HS-27A (cell line): ENCODE measurements around the gene BHLHA15.

Source experiments
- DNase-seq: peaks from one replicate; pipeline ENCODE4 v3.0.0-alpha.2; 2012; ENCODE audit warnings: low read depth, missing footprints

The BHLHA15 gene

GRCh38 chr7:98244871-98245270 is 33.6 kb downstream of the BHLHA15 start:
- DNase-seq, result no peak

- DNase-seq, result no peak
Observed at GRCh38 chr7:98248156-98248555, 36.9 kb downstream of the BHLHA15 start.

- DNase-seq, result no peak
Observed at GRCh38 chr7:98249106-98249505, 37.9 kb downstream of the BHLHA15 start.

- no peak for DNase-seq
Observed at GRCh38 chr7:98250789-98251188, 39.5 kb downstream of the BHLHA15 start.

GRCh38 chr7:98251231-98251600 is 40.0 kb downstream of the BHLHA15 start:
- no peak for DNase-seq

- DNase-seq, result peak; percentile 41
Observed at GRCh38 chr7:98251601-98252424, 40.6 kb downstream of the BHLHA15 start, which contains the start of gene TECPR1. Gene TECPR1 (minus strand): TSS chr7:98252232. CDS start chr7:98246146, 6,086 bp downstream.

GRCh38 chr7:98252425-98253054 is 41.3 kb downstream of the BHLHA15 start:
- no peak for DNase-seq

- no peak for DNase-seq
Observed at GRCh38 chr7:98254516-98254915, 43.3 kb downstream of the BHLHA15 start.

GRCh38 chr7:98254951-98255610 is 43.8 kb downstream of the BHLHA15 start:
- no peak for DNase-seq

GRCh38 chr7:98256431-98256830 is 45.2 kb downstream of the BHLHA15 start:
- no peak for DNase-seq

GRCh38 chr7:98257701-98258100 is 46.5 kb downstream of the BHLHA15 start:
- DNase-seq, result no peak
